SK-N-SH (cell line): ENCODE results near the gene SLC25A10.

Experiments
- CTCF ChIP-seq: fragments of 200-600 bp; sonication (generic); IDR thresholded peaks from 2 replicates; pipeline ENCODE4 v1.6.1; 2017; ENCODE audit warnings: antibody characterized with exemption, mild to moderate bottlenecking, moderate library complexity
- EP300 ChIP-seq, 2 experiments: IDR thresholded peaks; 2 replicates each; pipeline versions ENCODE4 v1.4.0 to v1.6.1; 2012; ENCODE audit warnings: borderline replicate concordance in 1 of 2, low read depth in 1 of 2, low read length in 1 of 2
- FOXM1 ChIP-seq: IDR thresholded peaks from 2 replicates; pipeline ENCODE4 v1.4.0; 2012; ENCODE audit warnings: low read depth, mild to moderate bottlenecking
- GABPA ChIP-seq: IDR thresholded peaks from 2 replicates; pipeline ENCODE4 v1.4.0; 2012; ENCODE audit warnings: low read depth, mild to moderate bottlenecking
- MAX ChIP-seq: IDR thresholded peaks from 2 replicates; pipeline ENCODE4 v1.4.0; 2012; ENCODE audit warnings: low read depth
- NFIC ChIP-seq: IDR thresholded peaks from 2 replicates; pipeline ENCODE4 v1.4.0; 2012; ENCODE audit warnings: borderline replicate concordance
- NRF1 ChIP-seq: IDR thresholded peaks from 2 replicates; pipeline ENCODE4 v1.6.1; 2012; ENCODE audit warnings: low read depth, mild to moderate bottlenecking, low read length
- POLR2AphosphoS5 ChIP-seq: IDR thresholded peaks from 2 replicates; pipeline ENCODE4 v1.6.1; 2012; ENCODE audit warnings: low read depth, low read length
- RCOR1 ChIP-seq: fragments of 150-350 bp; IDR thresholded peaks from 2 replicates; pipeline ENCODE4 v1.6.1; 2017; ENCODE audit warnings: antibody characterized with exemption, low read length
- RFX5 ChIP-seq: IDR thresholded peaks from 2 replicates; pipeline ENCODE4 v1.6.1; 2012; ENCODE audit warnings: mild to moderate bottlenecking, improper control_type of control experiment, low read length
- TEAD4 ChIP-seq: IDR thresholded peaks from 2 replicates; pipeline ENCODE4 v1.4.0; 2012; ENCODE audit warnings: mild to moderate bottlenecking, borderline replicate concordance; ENCODE audit not compliant: insufficient read depth
- USF2 ChIP-seq: fragments of 150-350 bp; IDR thresholded peaks from 2 replicates; pipeline ENCODE4 v1.6.1; 2017; ENCODE audit warnings: antibody characterized with exemption, low read length, low read depth, borderline replicate concordance

- no peak for TF ChIP-seq RCOR1
- TF ChIP-seq CTCF, result no peak
- no peak for TF ChIP-seq USF2
- TF ChIP-seq NFIC, result no peak
- no peak for TF ChIP-seq TEAD4
- TF ChIP-seq POLR2AphosphoS5, result no peak
- TF ChIP-seq EP300 (IDR thresholded peaks at IDR 0.05; ENCODE audit: borderline replicate concordance in 1 of 2, low read depth in 1 of 2, low read length in 1 of 2), result no peak
- no peak for TF ChIP-seq FOXM1
- no peak for TF ChIP-seq GABPA
- no peak for TF ChIP-seq MAX
- TF ChIP-seq RFX5, result no peak
- TF ChIP-seq NRF1, result no peak
Measured at GRCh38 chr17:81740395-81740961, 28.4 kb downstream of the SLC25A10 start.
